ENCODE measurements around the gene RCAN1.
A peak's percentile ranks its signal among the peaks of the same experiment; 100 is the strongest.
"Not testable (repeated sequence)": the region's sequence is repeated elsewhere in the genome, so short reads cannot be mapped to it uniquely, and the experiment has no call there.

The RCAN1 gene

GRCh38 chr21:34621434-34622350, 6.8 kb upstream of the RCAN1 start:
- no peak for DNase-seq (ENCODE audit: low read depth)

- no peak for DNase-seq (ENCODE audit: low read depth)
Measured at GRCh38 chr21:34619841-34620665, 5.1 kb upstream of the RCAN1 start.

- DNase-seq (ENCODE audit: low read depth), result no peak
Measured at GRCh38 chr21:34618941-34619340, 4.0 kb upstream of the RCAN1 start.

- no peak for DNase-seq (ENCODE audit: low read depth)
Measured at GRCh38 chr21:34617753-34618339, 2.9 kb upstream of the RCAN1 start.

DNA sequence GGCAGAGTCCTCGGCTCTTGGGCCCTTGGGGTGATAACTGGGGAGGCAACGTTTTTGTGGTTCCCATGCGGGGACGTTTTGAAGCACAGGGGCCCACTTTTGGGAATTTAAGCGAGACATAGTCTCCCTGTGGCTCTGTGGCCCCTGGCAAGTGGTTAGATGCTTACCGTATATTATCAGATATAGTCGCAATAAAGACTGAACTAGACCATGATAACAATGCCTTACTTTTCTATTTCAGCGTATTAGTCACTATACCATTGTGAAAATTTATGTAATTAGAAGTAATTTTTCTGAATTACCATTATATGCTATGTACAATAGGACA, 538 bp upstream of the RCAN1 start:
- no peak for DNase-seq (ENCODE audit: low read depth)

- DNase-seq (ENCODE audit: low read depth), result no peak
Measured at GRCh38 chr21:34613679-34614627, 960 bp downstream of the RCAN1 start.

DNA sequence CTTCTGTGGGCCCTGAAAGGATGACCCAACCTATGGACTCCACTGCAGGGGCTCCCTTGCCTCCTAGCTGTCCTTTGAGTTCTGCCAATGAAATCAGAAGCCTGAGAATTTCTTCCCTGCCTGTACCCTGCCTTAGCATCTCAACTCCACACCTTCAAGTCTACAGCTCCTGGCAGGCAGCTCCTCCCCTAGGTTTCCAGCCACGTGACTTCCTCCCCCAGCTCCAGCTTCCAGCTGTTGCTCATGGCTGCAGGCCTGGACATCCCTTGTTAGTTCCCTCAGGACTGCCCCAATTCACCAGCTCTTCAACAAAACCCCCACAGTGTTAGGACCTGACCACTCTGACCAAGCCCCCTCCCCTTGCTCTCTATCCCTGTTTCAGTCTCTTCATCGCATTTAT, 2.4 kb downstream of the RCAN1 start:
- DNase-seq (ENCODE audit: low read depth), result no peak

- no peak for DNase-seq (ENCODE audit: low read depth)
Measured at GRCh38 chr21:34612056-34612455, 2.9 kb downstream of the RCAN1 start.

DNA sequence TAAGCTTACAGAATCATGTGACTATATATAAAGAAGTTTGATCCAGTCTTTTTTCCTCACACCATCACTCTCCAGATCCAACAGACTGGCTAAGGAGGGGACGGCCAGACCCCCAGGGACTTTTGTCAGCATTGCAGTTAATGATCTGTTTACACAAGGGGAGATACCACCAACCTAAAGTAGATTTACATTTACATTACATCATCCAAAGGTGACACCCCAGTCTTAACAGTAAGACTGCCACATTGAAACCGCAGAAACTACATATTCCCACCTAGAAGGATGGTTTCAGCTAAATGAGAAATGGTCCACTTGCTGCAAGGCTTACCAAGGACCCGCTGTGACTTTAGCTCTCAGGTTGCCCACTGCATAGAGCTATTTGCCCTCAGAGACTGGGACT, 3.4 kb downstream of the RCAN1 start:
- no peak for DNase-seq (ENCODE audit: low read depth)

- DNase-seq (ENCODE audit: low read depth), result no peak
Measured at GRCh38 chr21:34609933-34610549, 4.9 kb downstream of the RCAN1 start.

GRCh38 chr21:34609244-34609932, 5.5 kb downstream of the RCAN1 start:
- DNase-seq (ENCODE audit: low read depth), result no peak

DNA sequence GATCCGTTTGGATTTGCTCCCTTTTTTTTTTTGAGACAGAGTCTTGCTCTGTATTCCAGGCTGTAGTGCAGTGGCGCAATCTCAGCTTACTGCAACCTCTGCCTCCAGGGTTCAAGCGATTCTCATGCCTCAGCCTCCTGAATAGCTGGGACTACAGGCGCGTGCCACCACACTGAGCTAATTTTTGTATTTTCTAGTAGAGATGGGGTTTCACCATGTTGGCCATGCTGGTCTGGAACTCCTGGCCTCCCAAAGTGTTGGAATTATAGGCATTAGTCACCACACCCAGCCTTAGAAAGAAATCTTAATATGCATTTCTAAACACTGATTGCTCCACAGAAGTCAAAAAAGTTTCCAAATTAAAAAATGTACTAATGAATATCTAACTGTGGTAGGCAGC, 7.5 kb downstream of the RCAN1 start:
- DNase-seq (ENCODE audit: low read depth), result not testable (repeated sequence)

- DNase-seq (ENCODE audit: low read depth), result no peak
Measured at GRCh38 chr21:34606621-34607020, 8.3 kb downstream of the RCAN1 start.

DNA sequence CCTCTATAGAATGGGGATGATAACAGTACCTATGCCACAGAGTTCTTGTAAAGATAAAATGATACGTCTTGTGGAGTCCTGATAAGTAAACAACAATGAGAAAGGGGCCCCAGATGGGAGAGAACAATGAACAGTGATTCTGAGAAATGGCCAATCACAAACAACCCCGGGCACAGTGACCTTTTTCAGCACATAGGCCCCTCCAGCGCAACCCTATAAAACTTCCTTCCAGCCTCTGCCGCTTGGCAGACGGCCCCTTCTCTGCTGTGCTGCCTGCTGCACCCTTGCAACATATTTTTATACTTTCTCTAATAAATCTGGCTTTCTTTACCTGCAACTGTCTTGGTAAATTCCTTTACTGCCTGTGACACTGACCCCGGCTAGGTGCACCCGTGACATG, 8.9 kb downstream of the RCAN1 start:
- no peak for DNase-seq (ENCODE audit: low read depth)

GRCh38 chr21:34604956-34605355, 10.0 kb downstream of the RCAN1 start:
- DNase-seq (ENCODE audit: low read depth), result not testable (repeated sequence)

DNA sequence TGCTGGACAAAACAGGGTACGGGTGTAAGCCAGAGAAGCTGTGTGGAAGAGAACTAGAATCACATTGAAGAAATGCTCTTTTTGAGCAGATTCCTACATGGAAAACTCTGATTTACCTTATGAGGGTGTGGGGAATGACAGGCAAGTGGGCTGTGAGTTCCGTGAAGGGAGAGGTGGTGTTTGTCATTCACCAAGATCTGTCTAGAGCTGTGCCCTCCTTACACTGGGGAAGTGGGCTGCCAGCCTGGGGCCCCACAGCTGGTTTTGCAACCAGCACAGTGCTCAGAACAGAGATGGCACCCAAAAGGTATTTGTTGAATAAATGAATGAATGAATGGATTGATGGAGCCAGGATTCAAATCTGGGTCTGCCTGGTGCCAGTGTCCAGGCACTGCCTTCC, 10.4 kb downstream of the RCAN1 start:
- no peak for DNase-seq (ENCODE audit: low read depth)

DNA sequence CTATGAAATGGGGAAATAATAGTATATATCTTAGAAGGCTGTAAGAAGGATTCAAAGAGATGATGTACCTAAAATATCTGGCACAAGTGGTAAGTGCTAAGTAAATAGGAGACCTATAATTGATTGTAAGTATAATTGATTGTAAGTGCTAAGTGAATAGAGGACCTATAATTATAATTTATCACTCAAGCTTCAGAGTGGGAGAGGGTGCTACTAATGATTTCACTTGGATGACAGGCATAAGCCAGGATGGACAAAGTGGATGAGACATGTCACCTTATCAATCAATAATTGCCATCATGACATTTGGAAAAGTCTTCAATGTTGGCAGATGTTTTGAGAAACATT, 11.2 kb downstream of the RCAN1 start:
- no peak for DNase-seq (ENCODE audit: low read depth)

GRCh38 chr21:34603002-34603709, 11.8 kb downstream of the RCAN1 start:
- DNase-seq (ENCODE audit: low read depth), result peak; percentile 61

DNA sequence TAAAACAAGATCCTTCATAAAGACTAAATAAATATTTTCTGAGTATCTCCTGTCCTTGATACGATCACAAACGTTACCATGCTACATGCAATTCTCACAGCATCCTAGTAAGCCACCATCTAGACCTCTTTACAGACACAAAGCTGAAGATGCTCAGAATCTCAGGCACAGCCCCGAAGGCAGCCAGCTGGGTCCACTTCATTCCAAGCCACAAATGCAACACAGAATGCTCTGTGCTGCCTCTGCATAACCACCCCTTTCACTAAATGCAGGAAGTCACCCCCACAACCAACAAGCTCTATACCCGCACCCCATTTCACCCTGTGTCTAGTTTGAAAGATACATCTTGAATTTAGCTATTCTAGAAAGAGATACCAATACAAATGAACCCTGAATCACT, 12.9 kb downstream of the RCAN1 start:
- no peak for DNase-seq (ENCODE audit: low read depth)

DNA sequence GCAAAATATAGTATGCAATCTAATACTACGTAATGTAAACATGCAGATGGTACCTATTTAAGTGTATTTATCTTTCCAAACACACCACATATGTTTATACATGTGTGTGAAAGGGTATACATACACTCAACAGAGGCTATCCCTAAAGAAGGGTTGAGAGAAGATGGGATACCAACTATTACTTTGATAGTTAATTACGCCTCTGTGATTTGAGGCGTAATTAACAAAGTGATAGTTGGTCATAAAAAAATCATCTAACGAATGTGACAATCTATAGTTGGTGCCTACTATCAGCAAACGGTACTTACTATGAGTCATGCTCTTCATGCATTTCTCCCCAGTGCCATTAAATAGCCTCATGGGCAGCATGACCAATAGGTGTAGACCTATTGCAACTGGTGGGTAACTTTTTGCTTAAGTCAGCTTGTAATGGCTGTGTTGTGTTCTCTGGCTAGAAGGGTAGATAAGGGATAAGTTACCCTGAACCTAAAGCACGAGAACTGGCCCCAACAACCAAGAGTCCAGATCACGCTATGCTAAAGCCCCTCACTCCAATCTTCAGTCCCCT, 15.3 kb downstream of the RCAN1 start:
- DNase-seq (ENCODE audit: low read depth), result no peak
